ENCODE measurements around the gene STK10.

STK10 gene

GRCh38 chr5:172004824-172005237 is 183.2 kb downstream of the STK10 start:
- peak in 1 of 2 experiments; percentile 5 for DNase-seq

- no peak for DNase-seq
Measured at GRCh38 chr5:172003746-172004145, 184.3 kb downstream of the STK10 start.

- DNase-seq: no peak
Measured at GRCh38 chr5:172002840-172003512, 185.0 kb downstream of the STK10 start.

GRCh38 chr5:172002310-172002709 is 185.7 kb downstream of the STK10 start:
- DNase-seq: peak in 1 of 2 experiments; percentile 19

GRCh38 chr5:171999877-172000276 is 188.1 kb downstream of the STK10 start:
- DNase-seq: peak in 1 of 2 experiments; percentile 29

- DNase-seq: no peak
Measured at GRCh38 chr5:171999100-171999499, 188.9 kb downstream of the STK10 start.

- no peak for DNase-seq
Measured at GRCh38 chr5:171997011-171997410, 191.0 kb downstream of the STK10 start.

GRCh38 chr5:171992813-171993212 is 195.2 kb downstream of the STK10 start:
- DNase-seq: no peak

GRCh38 chr5:171992305-171992704 is 195.7 kb downstream of the STK10 start:
- DNase-seq: no peak
